Stimulated activated CD4-positive, alpha-beta T cell treated with anti-CD3 and anti-CD28 coated beads, TNF-alpha, amount 100 ng/mL, for 24 hours (primary cell): ENCODE data around the gene LSM14A.
A peak's percentile ranks its signal among the peaks of the same experiment; 100 is the strongest.
"Not testable (repeated sequence)": the region's sequence is repeated elsewhere in the genome, so short reads cannot be mapped to it uniquely, and the experiment has no call there.

Experiments
- DNase-seq, 3 experiments: peaks; one replicate each; pipeline ENCODE4 v3.0.0-alpha.2; 2020; ENCODE audit warnings: low read depth in 3 of 3

Gene LSM14A

GRCh38 chr19:34189917-34190425 is 17.7 kb downstream of the LSM14A start:
- no peak for DNase-seq

- DNase-seq: no peak
These were observed 19.2 kb downstream of the LSM14A start for GRCh38 chr19:34191355-34191962.

GRCh38 chr19:34193439-34193838 is 21.1 kb downstream of the LSM14A start:
- no peak for DNase-seq

- DNase-seq: no peak
These were observed 21.6 kb downstream of the LSM14A start for GRCh38 chr19:34193876-34194275.

GRCh38 chr19:34201133-34201532 is 28.8 kb downstream of the LSM14A start:
- no peak for DNase-seq

- DNase-seq: not testable (repeated sequence)
These were observed 33.0 kb downstream of the LSM14A start for GRCh38 chr19:34205324-34205723.

GRCh38 chr19:34208291-34208884 is 36.1 kb downstream of the LSM14A start:
- DNase-seq: no peak

DNA sequence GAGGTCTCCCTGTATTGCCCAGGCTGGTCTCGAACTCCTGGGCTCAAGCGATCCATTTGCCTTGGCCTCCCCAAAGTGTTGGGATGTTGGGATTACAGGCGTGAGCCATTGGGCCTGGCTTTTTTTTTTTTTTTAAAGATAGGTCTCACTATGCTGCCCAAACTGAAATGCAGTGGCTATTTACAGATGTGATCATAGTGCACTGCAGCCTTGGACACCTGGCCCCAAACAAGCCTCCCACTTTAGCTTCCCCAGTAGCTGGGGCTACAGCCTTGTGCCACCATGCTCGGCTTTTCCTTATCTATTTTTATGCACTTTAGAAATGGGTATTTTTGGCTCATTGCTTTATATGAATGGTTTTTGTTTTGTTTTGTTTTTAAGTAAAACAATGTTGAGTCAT is 37.4 kb downstream of the LSM14A start:
- DNase-seq: no peak

DNA sequence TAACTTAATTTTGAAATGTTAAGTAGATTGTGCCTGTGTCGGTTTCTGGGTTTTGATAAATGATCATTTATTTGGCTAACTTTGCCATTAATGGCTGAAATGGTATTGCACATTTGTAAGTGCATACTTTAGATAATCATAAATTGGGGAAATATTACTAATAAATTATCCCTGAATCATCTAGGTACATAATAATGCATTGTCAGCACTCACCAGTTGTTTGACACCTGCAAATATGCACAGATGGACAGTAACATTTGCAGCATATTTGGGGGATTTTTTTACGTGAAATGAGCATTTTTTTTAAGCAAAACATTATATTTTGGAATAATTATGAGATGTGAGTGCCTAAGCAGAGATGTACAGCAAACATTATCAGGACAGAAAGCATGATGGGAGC is 41.0 kb downstream of the LSM14A start:
- DNase-seq: no peak

DNA sequence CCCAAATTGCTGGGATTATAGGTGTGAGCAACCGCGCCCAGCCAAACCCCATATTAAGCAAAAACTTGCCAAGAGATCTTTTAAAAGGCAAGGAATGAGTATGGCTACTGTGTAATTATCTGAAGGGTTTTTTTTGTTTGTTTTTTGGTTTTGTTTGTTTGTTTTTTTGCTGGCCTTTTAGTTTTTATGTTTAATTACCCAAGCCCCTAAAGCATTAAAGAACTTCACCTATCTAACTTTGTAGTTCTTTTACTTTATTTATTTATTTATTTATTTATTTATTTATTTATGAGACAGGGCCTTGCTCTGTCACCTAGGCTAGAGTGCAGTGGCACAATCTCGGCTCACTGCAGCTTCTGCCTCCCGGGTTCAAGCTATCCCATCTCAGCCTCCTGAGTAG is 41.7 kb downstream of the LSM14A start:
- DNase-seq: no peak

DNA sequence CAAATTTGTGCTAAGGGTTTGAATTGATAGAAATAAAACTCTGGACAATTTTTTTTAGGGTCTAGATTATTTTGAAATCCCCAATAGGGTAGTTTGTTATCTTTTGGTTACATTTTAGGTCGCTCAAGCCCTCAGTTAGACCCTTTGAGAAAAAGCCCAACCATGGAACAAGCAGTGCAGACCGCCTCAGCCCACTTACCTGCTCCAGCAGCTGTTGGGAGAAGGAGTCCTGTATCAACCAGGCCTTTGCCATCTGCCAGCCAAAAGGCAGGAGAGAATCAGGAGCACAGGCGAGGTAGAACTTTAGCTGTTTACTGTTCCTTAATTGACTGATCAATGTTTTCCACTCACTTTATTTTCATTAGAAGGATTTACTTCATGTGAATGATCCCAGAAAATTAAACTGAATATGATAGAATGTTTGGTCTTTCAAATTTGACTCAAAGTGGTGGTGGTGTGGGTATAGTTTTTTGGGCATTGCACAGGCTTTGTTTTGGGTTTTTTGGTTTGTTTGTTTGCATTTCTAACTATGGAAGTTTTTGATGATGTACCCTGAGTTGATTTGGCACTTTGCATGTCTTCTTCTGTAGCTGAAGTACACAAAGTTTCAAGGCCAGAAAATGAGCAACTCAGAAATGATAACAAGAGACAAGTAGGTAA is 42.8 kb downstream of the LSM14A start:
- no peak for DNase-seq

DNA sequence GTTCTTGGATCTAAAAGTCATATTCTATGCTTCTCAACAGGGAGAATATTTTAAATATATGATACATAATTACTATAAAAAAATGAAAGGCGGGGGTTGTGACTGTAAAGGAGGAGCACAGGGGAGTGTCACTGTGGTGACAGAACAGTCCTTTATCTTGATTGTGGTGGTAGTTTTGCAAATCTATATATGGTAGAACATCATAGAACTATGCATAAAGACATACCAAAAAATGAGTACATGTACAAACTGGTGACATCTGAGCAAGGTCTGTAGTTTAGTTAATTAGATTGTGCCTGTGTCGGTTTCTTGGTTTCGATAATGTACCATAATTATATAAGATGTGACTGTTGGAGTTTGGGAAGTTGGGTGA is 43.3 kb downstream of the LSM14A start:
- DNase-seq: no peak

DNA sequence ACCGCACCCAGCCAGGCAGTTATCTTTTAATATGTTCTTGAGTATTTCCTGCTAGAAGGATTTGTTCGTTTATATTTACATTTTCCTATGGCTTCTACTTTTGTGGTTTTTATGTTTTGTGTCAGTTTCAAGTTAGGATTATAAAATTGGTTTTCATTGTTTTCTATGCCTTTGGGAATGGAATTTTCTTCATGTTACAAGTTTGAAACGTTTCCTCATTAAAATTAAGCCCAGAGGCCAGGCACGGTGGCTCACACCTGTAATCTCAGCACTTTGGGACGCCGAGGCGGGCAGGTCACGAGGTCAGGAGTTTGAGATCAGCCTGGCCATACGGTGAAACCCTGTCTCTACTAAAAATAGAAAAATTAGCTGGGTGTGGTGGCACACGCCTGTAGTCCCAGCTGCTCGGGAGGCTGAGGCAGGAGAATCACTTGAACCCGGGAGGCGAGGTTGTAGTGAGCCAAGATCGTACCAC is 44.5 kb downstream of the LSM14A start:
- DNase-seq: not testable (repeated sequence)

- DNase-seq: peak; percentile 24 to 51 (median 47)
These were observed 45.9 kb downstream of the LSM14A start for GRCh38 chr19:34217952-34218817.

DNA sequence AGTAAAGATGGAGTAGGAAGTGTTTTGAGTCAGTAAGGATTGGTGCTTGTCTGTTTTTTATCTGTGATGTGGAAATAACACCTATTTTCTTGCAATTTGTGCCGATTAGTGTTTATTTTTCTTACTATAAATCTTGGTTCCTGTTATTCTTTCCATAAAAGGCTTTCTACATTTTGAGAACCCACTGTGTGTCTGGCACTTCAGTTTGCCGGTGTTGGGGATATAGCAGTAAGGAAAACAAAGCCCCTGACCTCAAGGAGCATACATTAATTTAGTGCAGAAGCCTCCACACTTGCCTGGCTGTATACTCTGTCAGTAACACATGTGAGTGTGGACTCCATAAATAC is 46.5 kb downstream of the LSM14A start:
- DNase-seq: no peak

GRCh38 chr19:34220472-34221063 is 48.3 kb downstream of the LSM14A start:
- peak; percentile 37 to 55 (median 46) for DNase-seq

DNA sequence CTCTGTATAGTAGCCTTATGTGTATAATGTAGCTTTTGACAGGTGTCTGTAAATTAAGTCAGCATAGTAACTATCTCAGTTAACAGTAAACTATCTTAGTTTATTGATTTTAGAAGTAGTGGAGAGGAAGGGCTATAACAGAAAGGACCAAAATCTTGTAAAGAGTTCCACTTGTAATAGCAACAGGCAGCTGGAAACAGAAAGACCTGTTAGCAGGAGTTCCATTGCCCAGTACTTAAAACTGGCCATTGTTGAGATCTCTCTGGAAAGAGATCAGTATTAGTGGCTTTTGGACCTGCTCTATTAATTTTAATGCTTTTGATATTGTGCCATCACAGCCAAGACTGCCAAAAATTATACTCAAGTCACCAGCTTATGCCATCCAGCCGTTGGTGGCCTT is 50.1 kb downstream of the LSM14A start:
- DNase-seq: no peak

DNA sequence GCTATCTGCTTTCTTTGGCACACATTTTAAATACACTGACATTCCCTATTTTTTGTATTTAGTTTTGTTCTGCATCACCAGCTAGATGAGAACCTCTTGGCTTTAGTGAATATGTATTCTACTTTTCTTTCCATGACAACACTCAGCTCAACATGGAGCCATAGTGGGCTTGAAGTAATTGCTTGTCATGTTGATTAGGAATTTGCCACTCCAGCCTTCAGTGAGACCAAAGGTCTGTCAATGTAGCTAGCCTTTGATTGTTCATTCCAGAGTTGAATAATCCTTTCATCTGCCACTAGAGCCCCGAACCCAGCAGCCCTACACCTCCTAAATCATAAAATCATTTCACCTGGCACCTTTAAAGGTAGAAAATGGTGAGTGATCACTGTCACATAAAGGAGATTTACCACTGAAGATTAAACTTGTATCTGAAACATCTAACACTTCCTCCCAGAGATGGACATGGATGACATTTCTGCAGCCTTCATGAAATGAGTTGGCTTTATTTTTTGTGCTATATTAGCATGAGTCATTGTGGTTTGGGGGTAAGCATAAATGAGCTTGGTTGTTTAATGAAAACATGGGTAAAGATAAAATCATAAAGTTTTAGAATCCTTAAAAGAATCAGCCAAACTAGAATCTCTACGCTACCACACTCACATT is 52.8 kb downstream of the LSM14A start:
- no peak for DNase-seq

DNA sequence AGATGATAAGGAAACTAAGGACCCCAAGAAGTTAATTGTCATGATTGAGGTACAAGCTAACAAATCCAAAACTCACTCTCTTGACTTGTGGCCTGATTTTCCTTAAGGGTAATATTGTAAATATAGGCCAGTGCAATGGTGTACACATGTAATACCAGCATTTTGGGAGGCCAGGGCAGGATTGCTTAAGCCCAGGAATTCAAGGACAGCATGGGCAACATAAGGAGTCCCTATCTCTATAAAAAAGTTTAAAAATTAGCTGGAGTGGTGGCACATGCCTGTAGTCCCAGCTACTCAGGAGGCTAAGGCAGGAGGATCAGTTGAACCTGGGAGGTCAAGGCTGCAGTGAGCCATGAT is 53.3 kb downstream of the LSM14A start:
- no peak for DNase-seq

DNA sequence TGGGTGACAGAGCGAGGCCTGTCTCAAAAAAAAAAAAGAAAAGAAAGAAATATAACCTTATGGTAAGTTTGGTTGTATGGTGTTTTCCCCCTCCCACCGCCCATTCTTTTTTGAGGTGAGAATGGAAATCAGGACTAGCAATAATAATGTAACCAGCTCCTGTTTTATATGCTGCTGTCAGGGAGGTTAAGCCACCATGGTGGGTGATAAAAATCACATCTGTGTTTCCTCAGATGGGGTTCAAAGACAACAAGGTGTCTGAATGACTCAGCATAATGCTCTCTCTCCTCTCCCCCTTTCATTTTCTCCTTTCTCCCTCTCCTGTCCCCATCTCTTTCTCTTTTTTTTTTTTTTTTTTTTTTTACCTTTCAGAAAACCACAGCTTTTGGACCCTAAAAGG is 53.7 kb downstream of the LSM14A start:
- peak in 2 of 3 experiments; percentile 8 to 10 for DNase-seq

- no peak for DNase-seq
These were observed 56.0 kb downstream of the LSM14A start for GRCh38 chr19:34228347-34228746.
